Prostate gland (tissue), 2 donors: ENCODE data around the gene NAA40. TPM values are rescaled to one million over a fixed set of nuclear protein-coding genes. Genes with fewer than 3 reads are reported as not detected.
A peak's percentile ranks its signal among the peaks of the same experiment; 100 is the strongest.

ENCODE experiments used
- DNase-seq: peaks from one replicate; pipeline ENCODE4 v3.0.0-alpha.2; 2019; ENCODE audit warnings: low spot score
- H3K27ac ChIP-seq, 2 donors: fragments of 200-600 bp; sonication (generic); 2 replicates each; pipeline ENCODE4 v1.5.1; 2017 to 2019
- H3K27me3 ChIP-seq: fragments of 200-600 bp; sonication (generic); replicated peaks from 2 replicates; pipeline ENCODE4 v1.5.1; 2019; ENCODE audit not compliant: insufficient read depth
- H3K36me3 ChIP-seq, 2 donors: fragments of 200-600 bp; sonication (generic); 1 replicate in 1 of 2; 2 replicates in 1 of 2; pipeline versions ENCODE4 v1.5.1 to v1.8.1; 2017 to 2019
- H3K4me1 ChIP-seq: fragments of 200-600 bp; sonication (generic); replicated peaks from 2 replicates; pipeline ENCODE4 v1.5.1; 2019
- H3K4me3 ChIP-seq, 2 donors: fragments of 200-600 bp; sonication (generic); 2 replicates each; pipeline ENCODE4 v1.5.1; 2017 to 2019
- H3K9me3 ChIP-seq: fragments of 200-600 bp; sonication (generic); 2 replicates; pipeline ENCODE4 v1.5.1; 2017
- CTCF ChIP-seq, 4 experiments: fragments of 200-600 bp in 2 of 4; fragments of 450-650 bp in 2 of 4; sonication (generic) in 2 of 4; IDR thresholded peaks; 1 replicate in 3 of 4; 2 replicates in 1 of 4; pipeline ENCODE4 v1.5.1; 2016 to 2019; ENCODE audit warnings: antibody characterized with exemption in 4 of 4, mild to moderate bottlenecking in 2 of 4, moderate library complexity in 2 of 4
- POLR2A ChIP-seq: fragments of 450-650 bp; IDR thresholded peaks from one replicate; pipeline ENCODE4 v1.6.1; 2016; ENCODE audit warnings: antibody characterized with exemption, mild to moderate bottlenecking
- POLR2AphosphoS5 ChIP-seq: sonication (generic); formaldehyde crosslinking; IDR thresholded peaks from one replicate; pipeline ENCODE4 v1.6.1; 2017; ENCODE audit warnings: antibody characterized with exemption
- WGBS: methylation state at CpG from one replicate; pipeline ENCODE4 v1.1.5; 2018; 5-methylcytosine and 5-hydroxymethylcytosine counted together
- intact Hi-C: fragments of 100-400 bp; cut with DNase I; formaldehyde crosslinking; loops from one replicate; pipeline ENCODE4 v1.14.2; 2022
- total RNA-seq, 2 donors: library from RNA; depleted of rRNA; stranded (reverse); fragments of >200 nt; gene quantifications; one replicate each; pipeline ENCODE4 v1.1.0, GENCODE V29; 2016

Gene NAA40
- total RNA-seq, 2 donors from 2014 or later = 23.3 to 24.7 TPM

DNA sequence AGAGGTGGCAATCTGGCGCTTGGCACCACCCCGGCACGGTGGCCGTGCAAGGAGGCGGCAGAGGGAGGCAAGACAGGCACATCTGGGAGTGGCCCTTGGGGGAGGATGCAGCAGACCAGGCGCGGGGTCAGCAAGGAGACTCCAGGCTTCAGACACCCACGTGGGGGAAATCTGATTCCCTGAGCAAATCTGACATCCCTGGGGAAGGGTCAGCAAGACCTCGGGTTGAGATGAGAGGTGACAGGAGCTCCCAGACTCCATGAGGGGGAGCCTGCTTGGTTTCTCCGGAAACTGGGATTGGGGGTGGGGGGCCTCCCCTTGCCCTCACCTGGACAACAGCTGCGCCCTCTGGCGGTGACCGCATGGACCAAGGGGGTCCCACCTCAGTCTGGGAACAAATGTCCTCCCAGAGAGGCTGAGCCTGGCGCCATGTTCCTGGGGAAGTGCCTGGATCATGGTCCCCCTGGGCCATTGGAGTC lies 17.8 kb upstream of the NAA40 start:
- Histone ChIP-seq H3K36me3 (no peaks in the 10 kb centered on the region), H3K9me3 (no peaks in the 10 kb centered on the region), H3K4me1 (peaks cover 13% of the 10 kb centered on the region), H3K27me3 (no peaks in the 10 kb centered on the region), H3K4me3 (no peak overlapping the region), H3K27ac (no peak overlapping the region)
- no peak for DNase-seq
- intact Hi-C loops = no loop called here
- WGBS = 51% methylated on average over 14 of the region's 14 CpGs
- no peak for TF ChIP-seq POLR2AphosphoS5
- TF ChIP-seq CTCF (IDR thresholded peaks at IDR 0.05) = peak in 2 of 4 experiments; percentile 28 to 37

DNA sequence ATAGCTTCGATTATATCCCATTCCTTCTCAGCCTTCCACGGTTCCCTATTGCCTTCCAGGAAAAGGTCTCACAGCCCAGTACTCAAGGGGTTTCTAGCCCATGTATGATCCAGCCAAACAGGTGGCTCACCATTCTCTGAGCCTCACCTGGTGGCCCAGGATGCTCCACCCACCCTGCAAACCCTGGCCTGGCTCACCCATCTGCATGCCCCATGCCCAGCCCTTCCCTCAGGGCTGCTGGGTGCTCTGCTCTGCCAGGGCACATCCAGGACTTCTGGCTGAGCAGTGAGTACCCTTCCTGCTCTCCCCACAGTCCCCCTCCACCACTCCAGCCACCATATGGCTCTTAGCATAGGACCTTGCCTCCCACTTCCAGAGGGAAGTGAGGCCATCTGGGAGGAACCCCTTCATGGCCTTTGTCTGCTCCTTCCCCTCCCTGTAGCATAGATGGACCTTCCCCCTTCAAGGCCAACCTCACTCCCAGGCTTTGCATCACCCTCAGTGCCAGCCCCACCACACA lies 16.1 kb upstream of the NAA40 start:
- DNase-seq = no peak
- intact Hi-C loops = no loop called here
- H3K27me3 ChIP-seq = no peaks in the 10 kb centered on the region
- no peaks in the 10 kb centered on the region for H3K36me3 ChIP-seq
- no peaks in the 10 kb centered on the region for H3K9me3 ChIP-seq
- 83% methylated on average over 2 of the region's 2 CpGs for WGBS
- no peak for TF ChIP-seq CTCF (IDR thresholded peaks at IDR 0.05)
- no peak for TF ChIP-seq POLR2AphosphoS5
- no peak for TF ChIP-seq POLR2A
- H3K4me1 ChIP-seq = peaks cover 3% of the 10 kb centered on the region
- no peak overlapping the region for H3K4me3 ChIP-seq
- no peak overlapping the region for H3K27ac ChIP-seq

GRCh38 chr11:63923319-63923718 lies 15.5 kb upstream of the NAA40 start:
- intact Hi-C loops = no loop called here
- no peaks in the 10 kb centered on the region for H3K27me3 ChIP-seq
- no peaks in the 10 kb centered on the region for H3K4me1 ChIP-seq
- no peaks in the 10 kb centered on the region for H3K36me3 ChIP-seq
- 57% methylated on average over 4 of the region's 4 CpGs for WGBS
- H3K9me3 ChIP-seq = no peaks in the 10 kb centered on the region
- TF ChIP-seq POLR2AphosphoS5 (no peak), POLR2A (no peak), CTCF (IDR thresholded peaks at IDR 0.05) (no peak)
- no peak overlapping the region for H3K27ac ChIP-seq
- DNase-seq = no peak
- no peak overlapping the region for H3K4me3 ChIP-seq

GRCh38 chr11:63929616-63930015 lies 9.2 kb upstream of the NAA40 start:
- TF ChIP-seq POLR2A = no peak
- TF ChIP-seq POLR2AphosphoS5 = no peak
- no peak for TF ChIP-seq CTCF (IDR thresholded peaks at IDR 0.05)
- Histone ChIP-seq H3K9me3 (no peaks in the 10 kb centered on the region), H3K27me3 (no peaks in the 10 kb centered on the region), H3K4me1 (no peaks in the 10 kb centered on the region), H3K27ac (no peak overlapping the region), H3K4me3 (no peak overlapping the region), H3K36me3 (no peaks in the 10 kb centered on the region)
- 96% methylated on average over 5 of the region's 5 CpGs for WGBS
- no peak for DNase-seq
- intact Hi-C loops = no loop called here

- Histone ChIP-seq H3K4me1 (no peaks in the 10 kb centered on the region), H3K27ac (no peak overlapping the region), H3K4me3 (no peak overlapping the region), H3K27me3 (no peaks in the 10 kb centered on the region), H3K36me3 (no peaks in the 10 kb centered on the region), H3K9me3 (no peaks in the 10 kb centered on the region)
- intact Hi-C loops = no loop called here
- no peak for TF ChIP-seq CTCF (IDR thresholded peaks at IDR 0.05)
- TF ChIP-seq POLR2AphosphoS5 = no peak
- no peak for TF ChIP-seq POLR2A
- DNase-seq = no peak
- 69% methylated on average over 6 of the region's 6 CpGs for WGBS
Measured at GRCh38 chr11:63931045-63931444, 7.8 kb upstream of the NAA40 start.
